ENCODE data around the gene DNAJC1.

The DNAJC1 gene

DNA sequence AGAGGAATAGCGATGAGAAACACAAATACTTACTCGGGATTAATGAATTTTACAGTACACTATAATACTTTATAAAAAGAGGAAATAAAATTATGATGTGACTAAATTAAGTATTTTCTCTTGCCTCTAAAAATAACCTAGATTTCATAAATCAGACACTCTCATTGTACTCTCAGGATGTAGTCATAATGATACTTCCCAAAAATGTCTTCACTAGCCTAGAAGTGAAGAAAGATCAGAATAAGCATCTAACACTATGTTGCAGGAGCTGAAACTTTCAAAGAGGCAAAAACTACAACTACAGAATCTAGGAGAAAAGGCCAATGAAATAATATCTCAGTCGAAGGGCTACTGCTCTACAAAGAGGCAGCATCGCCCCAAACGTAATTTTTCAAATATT is 49.4 kb downstream of the DNAJC1 start:
- DNase-seq, result no peak

DNA sequence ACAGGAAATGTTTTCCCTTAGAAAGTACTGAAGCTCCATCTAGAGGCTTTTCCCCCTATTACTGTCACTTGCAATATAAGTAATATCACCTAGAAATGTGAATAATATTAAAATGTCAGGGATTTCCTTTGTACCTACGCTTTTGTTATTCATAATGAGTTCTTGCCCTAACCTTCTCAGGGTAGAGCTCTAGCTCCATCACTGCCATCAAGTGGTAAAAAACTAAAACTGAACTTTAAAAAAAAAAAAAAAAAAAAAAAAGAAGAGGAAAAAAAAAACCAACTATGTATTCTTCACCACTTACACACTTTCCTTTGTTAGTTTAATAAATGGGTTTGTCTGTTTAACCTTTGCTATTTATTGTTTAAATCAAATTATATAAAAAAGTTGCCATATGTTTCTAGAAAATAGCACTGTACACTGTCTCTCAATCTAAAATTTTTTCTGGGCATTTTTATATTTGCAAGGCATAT is 49.9 kb downstream of the DNAJC1 start:
- no peak for DNase-seq

DNA sequence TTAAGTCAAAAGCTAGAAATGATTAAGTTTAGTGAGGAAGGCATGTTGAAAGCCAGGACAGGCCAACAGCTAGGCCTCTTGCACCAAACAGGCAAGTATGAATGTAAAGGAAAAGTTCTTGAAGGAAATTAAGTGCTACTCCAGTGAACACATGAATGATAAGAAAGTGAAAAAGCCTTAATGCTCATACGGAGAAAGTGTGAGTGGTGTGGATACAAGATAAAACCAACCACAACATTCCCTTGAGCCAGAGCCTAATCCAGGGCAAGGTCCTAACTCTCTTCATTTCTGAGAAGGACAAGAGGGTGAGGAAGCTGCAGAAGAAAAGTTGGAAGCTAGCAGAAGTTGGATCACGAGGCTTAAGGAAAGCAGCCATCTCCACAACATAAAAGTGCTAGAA is 53.0 kb downstream of the DNAJC1 start:
- no peak for DNase-seq

DNA sequence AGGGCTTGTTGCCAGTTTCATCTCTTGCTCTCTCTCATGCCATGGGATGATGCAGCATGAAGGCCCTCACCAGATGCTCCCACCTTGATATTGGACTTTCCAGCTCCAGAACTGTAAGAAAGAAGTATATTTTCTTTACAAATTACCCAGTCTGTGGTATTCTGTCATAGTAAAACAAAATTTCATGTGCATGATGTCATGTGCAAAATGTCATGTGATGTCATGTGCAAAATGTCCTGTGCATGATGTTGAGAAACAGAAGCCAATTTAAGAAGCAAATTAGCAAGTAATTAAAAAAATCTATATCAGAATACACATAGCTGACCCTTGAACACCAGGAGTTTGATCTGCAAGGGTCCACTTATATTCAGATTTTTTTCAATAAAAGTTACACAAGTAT is 56.6 kb downstream of the DNAJC1 start:
- no peak for DNase-seq

DNA sequence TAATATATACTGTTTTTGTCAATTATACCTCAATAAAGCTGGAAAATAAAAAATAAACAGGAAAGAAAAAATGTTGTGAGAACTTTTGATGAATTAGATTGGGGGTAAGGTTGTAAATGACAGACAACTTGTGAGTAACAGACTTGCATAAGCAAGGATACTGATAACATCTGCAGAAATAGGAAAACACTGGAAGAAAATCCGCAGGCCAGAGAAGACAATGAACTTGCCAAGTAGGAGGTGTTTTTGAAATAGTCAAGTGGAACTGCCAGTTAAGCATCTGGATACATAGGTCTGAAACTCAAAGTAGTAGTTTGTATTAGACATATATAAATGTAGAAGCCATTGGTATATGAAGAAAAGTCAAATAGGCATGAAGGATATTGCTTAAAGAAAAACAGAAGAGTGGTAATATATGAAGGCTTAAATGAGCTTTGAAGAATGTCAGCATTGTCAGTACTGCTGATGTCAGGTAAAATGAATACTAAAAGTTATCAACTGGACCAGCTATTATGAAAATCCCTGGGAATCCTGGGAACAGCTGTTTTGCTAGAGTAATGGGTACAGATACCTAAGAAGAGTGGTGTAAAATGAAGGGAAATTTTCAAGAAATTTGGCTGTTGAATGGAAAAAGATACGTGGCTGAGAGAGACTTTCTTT is 58.7 kb downstream of the DNAJC1 start:
- no peak for DNase-seq

DNA sequence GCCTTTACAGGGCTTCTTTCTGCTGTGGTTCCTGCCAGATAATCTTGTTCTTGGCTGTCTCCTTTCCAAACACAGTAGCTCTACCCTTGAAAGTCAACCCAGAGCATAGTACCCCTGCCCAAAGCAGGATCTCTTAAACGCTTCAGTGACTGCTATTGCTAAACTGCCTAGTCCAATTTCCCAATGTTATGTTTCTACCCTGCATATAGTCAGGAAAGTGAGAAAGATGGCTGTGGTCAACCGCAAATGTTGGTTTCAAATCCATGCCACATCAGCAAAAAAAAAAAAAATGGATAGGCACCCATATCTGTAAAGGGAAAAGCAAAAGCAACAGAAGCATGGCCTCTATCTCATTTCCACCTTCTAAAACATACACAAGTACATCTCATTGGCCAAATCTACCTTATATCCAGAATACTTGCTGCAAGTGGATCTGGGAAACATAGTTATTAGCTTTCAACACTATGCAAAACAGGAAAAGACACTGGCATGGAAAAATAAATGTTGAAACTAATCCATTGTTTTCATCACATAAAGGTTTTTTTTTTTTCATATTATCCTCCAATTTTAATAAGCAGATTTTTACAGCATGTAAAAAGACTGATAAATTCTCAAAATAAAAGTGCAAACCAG is 59.8 kb downstream of the DNAJC1 start:
- no peak for DNase-seq

DNA sequence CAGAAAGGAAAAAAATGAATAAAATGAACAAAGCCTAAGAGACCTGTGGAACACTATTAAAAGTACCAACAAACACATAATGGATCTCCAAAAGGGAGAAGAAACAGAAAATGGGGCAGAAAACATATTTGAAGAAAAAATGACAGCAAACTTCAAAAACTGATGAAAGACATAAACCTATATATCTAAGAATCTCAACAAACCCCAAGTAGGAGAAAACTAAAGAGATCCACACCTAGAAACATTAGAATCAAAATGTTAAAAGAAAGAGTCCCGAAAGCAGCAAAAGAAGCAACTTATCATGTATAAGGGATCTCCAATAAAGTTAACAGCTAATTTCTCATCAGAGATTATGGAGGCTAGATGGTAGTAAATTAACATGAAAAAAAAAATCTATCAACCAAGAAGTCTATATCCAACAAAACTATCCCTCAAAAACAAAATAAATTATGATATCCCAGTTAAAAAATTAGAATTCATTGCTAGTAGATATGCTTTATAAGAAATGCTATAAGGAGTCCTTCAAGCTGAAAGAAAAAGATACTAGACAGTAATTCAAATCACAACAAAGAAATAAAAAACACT is 68.0 kb downstream of the DNAJC1 start:
- DNase-seq, result no peak

DNA sequence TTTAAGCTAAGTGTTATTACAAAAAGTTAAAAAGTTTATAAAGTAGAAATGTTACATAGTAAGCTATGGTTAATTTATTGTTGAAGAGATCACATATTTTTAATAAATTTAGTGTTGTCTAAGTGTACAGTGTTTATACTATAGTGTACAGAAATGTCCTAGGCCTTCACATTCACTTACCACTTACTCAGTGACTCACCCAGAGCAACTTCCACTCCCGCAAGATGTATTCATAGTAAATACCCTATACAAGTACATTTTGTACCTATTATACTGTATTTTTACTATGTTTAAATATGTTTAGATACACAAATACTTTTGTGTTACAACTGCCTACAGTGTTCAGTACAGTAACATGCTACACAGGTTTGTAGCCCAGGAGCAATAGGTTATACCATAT is 69.2 kb downstream of the DNAJC1 start:
- DNase-seq, result no peak

DNA sequence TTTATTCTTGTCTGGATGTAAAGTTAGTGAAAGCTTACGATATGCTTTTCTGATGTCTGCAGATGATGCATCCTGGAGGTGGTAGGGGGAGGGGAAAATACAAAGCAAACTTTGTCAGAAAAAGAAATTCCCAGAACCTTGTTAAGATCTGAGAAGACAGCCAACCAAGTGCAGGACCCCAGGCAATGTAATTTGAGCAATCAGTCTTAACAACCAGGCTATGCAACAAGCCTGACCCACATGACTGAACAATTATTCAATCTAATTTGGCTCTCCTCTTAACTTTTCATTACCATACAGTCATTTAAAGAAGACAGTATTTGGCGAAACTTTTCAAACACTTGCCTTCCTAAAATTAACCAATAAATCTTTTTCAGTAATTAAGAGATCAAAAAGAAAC is 74.5 kb downstream of the DNAJC1 start:
- no peak for DNase-seq

DNA sequence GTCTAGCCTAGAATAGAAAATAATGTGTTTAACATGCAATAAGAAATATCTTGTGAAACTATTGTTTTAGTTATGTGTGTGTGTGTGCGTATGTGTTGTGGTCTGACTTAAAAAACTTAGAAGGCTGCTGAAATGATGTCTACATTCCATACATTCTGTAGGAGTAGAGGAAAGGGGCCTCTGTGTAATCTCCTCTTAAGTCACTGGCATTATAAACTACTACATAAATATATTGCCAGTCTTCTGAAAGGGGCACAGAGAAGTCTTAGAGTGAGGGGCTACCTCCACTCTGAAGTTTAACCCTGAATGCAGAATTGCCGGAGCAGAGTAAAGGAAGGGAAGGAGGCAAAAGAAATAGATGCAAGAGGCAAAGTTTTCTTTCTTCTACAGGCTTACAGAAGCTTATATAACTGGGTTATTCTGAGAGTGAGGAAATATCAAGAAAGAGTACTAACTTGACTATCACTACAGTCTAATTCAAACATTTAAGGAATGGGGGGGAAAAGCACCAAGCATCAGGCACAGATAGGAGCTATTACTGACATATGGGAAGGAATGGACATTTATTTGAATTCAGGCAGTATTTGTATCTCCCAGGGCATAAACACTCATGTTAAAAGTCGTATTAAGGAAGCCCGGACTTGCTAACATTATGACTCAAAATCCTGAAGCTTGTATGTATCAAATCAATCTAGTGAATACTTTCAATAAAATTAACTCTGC is 75.7 kb downstream of the DNAJC1 start:
- DNase-seq, result no peak

DNA sequence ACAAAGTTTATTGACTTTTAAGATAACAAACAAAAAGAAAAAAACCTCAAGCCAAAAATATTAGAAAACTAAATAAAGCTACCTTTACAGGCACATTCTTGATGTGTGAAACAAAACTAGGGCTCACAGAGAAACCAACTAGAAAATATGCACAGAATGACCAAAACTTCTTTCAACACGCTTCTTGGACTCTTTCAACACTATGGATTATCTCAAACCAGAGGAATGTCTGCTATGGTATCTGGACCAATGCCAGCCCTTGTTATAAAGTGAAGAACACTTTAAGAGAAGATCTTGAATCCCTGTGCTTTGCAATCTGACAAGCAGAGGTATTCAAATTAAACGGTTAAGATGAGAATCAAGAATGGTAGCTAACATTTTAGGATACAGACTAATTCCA is 76.6 kb downstream of the DNAJC1 start:
- no peak for DNase-seq

DNA sequence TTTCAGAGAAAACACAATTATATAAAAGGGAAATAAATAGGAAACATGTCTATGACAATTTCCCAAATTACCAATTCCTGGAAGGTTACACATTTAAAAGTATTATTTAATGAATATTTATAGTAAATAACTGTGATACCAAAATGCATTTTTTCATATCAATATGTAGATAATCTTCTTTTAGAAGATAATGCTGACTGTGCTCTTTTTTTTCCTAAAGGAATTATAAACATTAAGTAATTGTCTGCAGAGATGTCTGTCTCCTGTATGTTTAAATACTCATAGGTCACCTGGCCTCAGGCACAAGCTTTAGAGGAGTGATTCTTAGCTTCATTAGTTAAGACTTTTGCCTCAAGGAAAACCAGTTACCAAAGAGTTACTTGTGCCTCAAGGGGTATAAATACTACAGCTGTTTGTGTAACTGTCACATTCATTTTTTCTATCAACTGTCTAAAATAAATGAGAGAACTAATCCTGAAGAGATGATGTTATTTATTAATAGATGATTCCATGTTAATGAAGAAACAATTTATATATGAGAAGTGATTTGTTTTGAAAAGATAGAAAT is 77.1 kb downstream of the DNAJC1 start:
- no peak for DNase-seq

DNA sequence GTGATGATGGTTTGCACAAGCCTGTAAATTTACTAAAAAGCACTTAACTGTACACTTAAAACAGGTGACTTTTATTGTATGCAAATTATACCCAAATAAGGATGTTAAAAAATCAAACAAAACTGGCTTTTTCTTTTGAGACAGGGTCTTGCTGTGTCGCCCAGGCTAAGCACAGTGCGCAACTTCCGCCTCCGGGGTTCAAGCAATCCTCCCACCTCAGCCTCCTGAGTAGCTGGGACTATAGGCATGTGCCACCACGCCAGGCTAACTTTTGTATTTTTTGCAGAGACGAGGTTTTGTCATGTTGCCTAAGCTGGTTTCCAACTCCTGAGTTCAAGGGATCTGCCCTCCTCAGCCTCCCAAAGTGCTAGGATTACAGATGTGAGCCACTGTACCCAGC is 77.7 kb downstream of the DNAJC1 start:
- DNase-seq, result no peak

DNA sequence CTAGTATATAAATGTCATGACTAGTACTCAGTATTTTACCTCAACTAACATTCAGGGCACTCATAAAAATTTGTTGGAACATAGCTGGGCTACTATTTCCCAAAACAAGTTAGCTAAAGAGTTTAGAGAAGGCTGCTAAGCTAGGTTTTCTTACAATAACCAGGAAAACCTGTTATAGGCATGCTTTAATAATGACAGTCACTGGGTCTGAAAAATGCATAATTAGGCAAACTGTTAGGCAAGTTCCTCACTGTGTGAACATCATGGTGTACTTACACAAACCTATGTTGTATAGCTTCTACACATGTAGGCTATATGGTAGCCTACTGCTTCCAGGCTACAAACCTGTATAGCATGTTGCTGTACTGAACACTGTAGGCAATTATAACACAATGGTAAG is 79.0 kb downstream of the DNAJC1 start:
- DNase-seq, result no peak

DNA sequence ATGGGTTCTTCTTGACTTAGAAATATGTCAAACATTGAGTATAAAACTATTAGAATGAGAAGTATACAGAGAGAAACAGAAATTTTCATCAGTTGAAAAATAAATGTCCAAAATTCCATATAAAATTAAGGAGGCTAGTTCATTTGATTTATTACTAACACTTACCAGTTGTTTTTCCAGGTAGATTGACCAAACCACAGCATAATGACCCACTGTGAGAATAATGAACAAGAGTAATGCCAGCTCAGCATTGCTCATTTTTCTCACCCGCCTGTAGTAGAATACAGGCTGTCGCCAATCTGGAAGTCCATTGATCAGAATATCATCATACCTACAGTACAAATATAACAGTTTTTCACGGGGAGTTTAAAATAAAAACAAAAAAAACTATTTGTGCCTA is 82.9 kb downstream of the DNAJC1 start:
- no peak for DNase-seq

DNA sequence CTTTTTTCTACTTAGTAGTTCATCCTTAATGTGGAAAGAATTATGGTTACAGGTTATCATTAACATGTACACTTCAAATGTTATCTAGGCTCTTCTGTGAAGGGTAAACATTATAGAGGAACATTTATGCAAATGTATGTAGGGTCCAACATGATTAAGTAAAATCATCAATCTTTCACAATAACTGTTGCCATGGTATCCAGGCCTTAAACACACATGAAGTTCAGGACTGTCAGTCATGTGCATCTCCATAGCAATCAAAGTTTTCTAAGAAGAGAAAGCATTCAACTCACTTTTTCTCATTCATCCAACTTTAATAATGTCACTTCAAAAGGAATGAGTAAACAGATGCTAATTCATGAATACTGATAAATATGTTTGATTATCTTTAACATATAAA is 83.6 kb downstream of the DNAJC1 start:
- no peak for DNase-seq

DNA sequence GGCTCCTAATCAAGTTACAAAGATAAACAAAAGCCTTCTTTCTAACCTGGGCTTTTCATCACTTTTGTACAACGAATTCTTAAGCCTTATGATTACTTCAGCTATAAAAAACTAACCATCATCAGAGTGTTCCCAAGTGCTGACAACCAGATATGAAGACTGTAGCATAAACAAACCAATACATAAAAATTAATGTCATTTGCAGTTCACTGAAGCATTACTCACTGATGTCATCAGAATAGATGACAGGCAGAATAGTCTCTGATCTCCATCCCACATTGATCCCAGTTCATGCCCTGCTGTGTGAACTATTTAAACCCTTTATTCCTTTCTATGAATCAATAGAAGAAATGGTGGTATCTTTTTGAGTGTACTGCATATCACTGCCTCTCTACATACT is 84.4 kb downstream of the DNAJC1 start:
- DNase-seq, result no peak

DNA sequence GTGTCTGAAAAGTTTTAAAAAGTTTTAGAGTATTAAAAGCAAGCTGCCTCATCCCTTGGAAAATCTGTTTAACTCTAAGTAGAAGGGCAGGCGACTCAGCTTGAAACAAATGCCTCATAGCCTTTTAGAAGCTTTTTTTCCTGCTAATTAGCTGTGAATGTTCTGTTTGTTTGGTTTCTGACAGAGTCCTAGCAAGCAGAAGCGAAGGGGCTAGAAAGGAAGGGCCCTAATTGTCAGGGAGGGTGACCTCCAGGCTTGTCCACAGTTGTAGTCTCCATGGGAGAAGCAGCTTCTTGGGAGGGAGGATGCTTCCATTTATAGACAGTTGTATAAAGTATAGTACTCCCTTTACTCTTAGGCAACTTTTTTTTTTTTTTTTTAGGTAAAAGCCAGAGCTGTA is 90.9 kb downstream of the DNAJC1 start:
- DNase-seq, result no peak

DNA sequence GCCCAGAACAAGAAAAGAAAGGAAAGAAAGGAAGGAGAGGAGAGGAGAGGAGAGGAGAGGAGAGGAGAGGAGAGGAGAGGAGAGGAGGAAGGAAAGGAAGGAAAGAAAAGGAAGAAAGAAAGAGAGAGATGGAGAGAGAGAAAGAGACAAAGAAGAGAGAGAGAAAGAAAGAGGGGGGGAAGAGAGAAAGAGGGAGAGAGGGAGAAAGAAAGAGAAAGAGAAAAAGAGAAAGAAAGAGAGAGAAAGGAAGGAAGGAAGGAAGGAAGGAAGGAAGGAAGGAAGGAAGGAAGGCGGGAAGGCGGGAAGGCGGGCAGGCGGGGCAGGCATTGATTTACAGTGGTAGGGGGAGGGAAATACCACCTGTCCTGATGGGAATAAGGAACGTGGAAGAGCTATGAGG is 92.7 kb downstream of the DNAJC1 start:
- DNase-seq, result no peak

DNA sequence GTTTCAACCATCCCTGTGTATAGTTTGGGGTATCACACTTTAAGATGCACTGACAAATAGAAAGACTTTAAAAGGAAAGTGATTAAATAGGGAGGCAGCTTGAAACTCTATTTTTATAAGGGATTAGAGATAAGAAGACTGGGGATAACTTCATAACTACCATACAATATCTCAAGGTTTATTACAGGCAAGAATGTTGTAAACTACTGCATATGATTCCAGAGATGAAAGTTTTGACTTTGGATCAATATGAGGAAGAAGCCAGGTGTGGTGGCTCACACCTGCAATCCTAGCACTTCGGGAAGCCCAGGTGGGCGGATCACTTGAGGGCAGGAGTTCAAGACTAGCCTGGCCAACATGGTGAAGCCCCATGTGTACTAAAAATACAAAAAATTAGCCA is 96.1 kb downstream of the DNAJC1 start:
- DNase-seq, result no peak

DNA sequence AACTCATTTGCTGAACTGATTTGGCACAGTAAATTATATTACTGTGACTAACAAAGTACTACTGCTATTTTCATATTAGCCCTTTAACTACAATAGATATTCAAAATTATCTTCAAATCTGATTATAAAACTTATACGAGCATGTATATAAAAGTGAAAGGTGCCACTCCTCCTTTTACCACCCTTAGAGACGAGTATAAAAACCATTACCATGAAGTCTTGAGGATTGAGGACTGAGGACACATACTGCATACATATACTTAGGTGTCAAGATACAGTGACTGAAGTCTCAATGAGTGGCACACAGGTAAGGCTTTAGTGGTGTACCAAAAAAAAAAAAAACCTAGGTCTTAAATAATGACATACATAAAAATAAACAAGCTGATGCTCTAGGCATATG is 98.6 kb downstream of the DNAJC1 start:
- DNase-seq, result no peak

DNA sequence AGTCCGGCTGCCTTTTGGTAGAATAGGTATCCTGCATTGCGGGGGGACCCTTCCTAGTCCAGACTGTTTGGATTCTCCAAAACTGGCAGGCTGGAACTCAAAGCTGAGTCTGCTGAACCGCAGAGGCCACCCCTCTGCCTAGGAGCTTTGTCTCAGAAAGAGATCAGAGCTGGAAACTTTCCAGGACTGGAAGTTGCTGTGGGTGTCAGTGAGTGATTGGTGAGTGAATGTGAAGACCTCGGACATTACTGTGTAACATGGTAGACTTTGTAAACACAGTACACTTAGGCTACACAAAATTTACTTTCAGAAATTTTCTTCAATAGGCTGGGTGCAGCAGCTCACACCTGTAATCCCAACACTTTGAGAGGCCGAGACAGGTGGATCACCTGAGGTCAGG is 103.8 kb downstream of the DNAJC1 start:
- no peak for DNase-seq

DNA sequence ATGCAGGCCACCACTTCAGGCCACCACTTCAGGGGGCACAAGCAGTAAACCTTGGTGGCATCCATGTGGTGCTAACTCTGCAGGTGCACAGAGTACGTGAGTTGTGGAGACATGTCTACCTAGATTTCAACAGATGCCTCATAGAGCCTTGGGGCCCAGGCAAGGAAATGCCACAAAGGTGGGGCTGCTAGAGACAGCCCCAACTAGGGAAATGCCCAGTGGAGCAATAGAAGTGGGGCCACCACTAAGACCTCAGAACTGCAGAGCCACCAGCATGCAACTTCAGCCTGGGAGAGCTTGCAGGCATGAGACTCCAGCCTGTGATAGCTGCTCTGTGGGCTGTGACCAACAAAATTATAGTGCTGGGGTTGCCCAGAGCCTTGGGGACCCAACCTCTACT is 107.6 kb downstream of the DNAJC1 start:
- DNase-seq, result no peak
